GM12878 (cell line): ENCODE measurements around the gene CCDC70. TPM values are rescaled to one million over a fixed set of nuclear protein-coding genes. Genes with fewer than 3 reads are reported as not detected.

ENCODE experiments used
- ATAC-seq: fragments of 200-7000 bp; cut with Tn5 transposase; 3 replicates; pipeline ENCODE4 v1.9.1; 2020; ENCODE audit warnings: mild to moderate bottlenecking, moderate library complexity
- BruUV-seq: library from RNA; stranded (reverse); fragments of 400-500 nt; replicated peaks from 2 replicates; lab custom pipeline; 2021; lab: Mats Ljungman, UMichigan
- CTCF ChIA-PET: fragments of 300-600 bp; sonication (Branson Sonifier 250); formaldehyde crosslinking; extraction: SDS; loops from one replicate; lab custom pipeline; 2021; ENCODE audit warnings: inconsistent platforms; lab: Yijun Ruan, JAX
- POLR2A ChIA-PET: fragments of 350-600 bp; formaldehyde crosslinking; extraction: SDS; loops from one replicate; lab custom pipeline; 2021; ENCODE audit warnings: inconsistent platforms; lab: Charles Lee
- RAD21 ChIA-PET: fragments of 300-600 bp; sonication (Branson Sonifier 250); formaldehyde crosslinking; loops from one replicate; lab custom pipeline; 2023; ENCODE audit warnings: antibody characterized with exemption; ENCODE audit not compliant: unreplicated experiment; lab: Charles Lee
- SMC1A ChIA-PET: fragments of 300-600 bp; sonication (Branson Sonifier 250); formaldehyde crosslinking; loops from one replicate; lab custom pipeline; 2023; ENCODE audit not compliant: unreplicated experiment, uncharacterized antibody; lab: Charles Lee
- DNase-seq: peaks from one replicate; pipeline ENCODE4 v3.0.0-alpha.2; 2011; ENCODE audit warnings: low read depth, low spot score
- FAIRE-seq: peaks from 3 replicates; lab custom pipeline; 2011; peaks lifted over from hg19 to GRCh38; lab: Jason Lieb, UNC
- H2AFZ ChIP-seq: 2 replicates; pipeline ENCODE4 v1.6.0; 2011; ENCODE audit warnings: low read depth, low read length, control low read depth; ENCODE audit not compliant: control insufficient read depth
- H3K27ac ChIP-seq: 2 replicates; pipeline ENCODE4 v1.5.1; 2011; ENCODE audit warnings: control low read depth; ENCODE audit not compliant: control insufficient read depth, insufficient read depth
- H3K27me3 ChIP-seq, 2 experiments: replicated peaks in 1 of 2; 2 replicates each; pipeline versions ENCODE4 v1.6.0 to v1.6.1; 2011; ENCODE audit warnings: low read length in 1 of 2; ENCODE audit not compliant: control insufficient read depth in 2 of 2, insufficient read depth in 2 of 2
- H3K36me3 ChIP-seq, 2 experiments: 2 replicates each; pipeline ENCODE4 v1.5.1; 2011; ENCODE audit warnings: low read length in 1 of 2; ENCODE audit not compliant: control insufficient read depth in 2 of 2, insufficient read depth in 2 of 2
- H3K4me1 ChIP-seq: 2 replicates; pipeline ENCODE4 v1.6.1; 2011; ENCODE audit warnings: mild to moderate bottlenecking, low read length, moderate library complexity, mixed read lengths; ENCODE audit not compliant: control insufficient read depth, insufficient read depth
- H3K4me2 ChIP-seq: 2 replicates; pipeline ENCODE4 v1.6.0; 2011; ENCODE audit warnings: control low read depth; ENCODE audit not compliant: control insufficient read depth, insufficient read depth
- H3K4me3 ChIP-seq: fragments of 200-600 bp; sonication (generic); 2 replicates; pipeline ENCODE4 v1.5.1; 2016
- H3K79me2 ChIP-seq: 2 replicates; pipeline ENCODE4 v1.6.0; 2011; ENCODE audit warnings: low read length; ENCODE audit not compliant: control insufficient read depth, insufficient read depth
- H3K9ac ChIP-seq: 2 replicates; pipeline ENCODE4 v1.8.0; 2011; ENCODE audit warnings: low read length, control low read depth, mixed read lengths; ENCODE audit not compliant: control insufficient read depth, insufficient read depth
- H3K9me3 ChIP-seq: replicated peaks from 3 replicates; pipeline ENCODE4 v1.5.1; 2011; ENCODE audit warnings: mild to moderate bottlenecking, low read length; ENCODE audit not compliant: control insufficient read depth, insufficient read depth
- H4K20me1 ChIP-seq: 2 replicates; pipeline ENCODE4 v1.6.0; 2011; ENCODE audit not compliant: control insufficient read depth, insufficient read depth
- CHD1 ChIP-seq: IDR thresholded peaks from 2 replicates; pipeline ENCODE4 v1.6.1; 2012; ENCODE audit warnings: low read depth, low read length, improper control_type of control experiment
- FOXM1 ChIP-seq: IDR thresholded peaks from 2 replicates; pipeline ENCODE4 v1.6.1; 2012; ENCODE audit warnings: low read depth, mild to moderate bottlenecking, inconsistent platforms, low read length, moderate library complexity
- IRF4 ChIP-seq: IDR thresholded peaks from 2 replicates; pipeline ENCODE4 v1.6.1; 2011; ENCODE audit warnings: low read depth, low read length
- KDM1A ChIP-seq: fragments of 200-600 bp; sonication (generic); IDR thresholded peaks from 2 replicates; pipeline ENCODE4 v1.6.1; 2016; ENCODE audit warnings: borderline replicate concordance
- MXI1 ChIP-seq: fragments of 150-350 bp; IDR thresholded peaks from 2 replicates; pipeline ENCODE4 v1.6.1; 2011; ENCODE audit warnings: low read depth, mild to moderate bottlenecking, inconsistent platforms, low read length, improper control_type of control experiment
- NR2F1 ChIP-seq: fragments of 450-650 bp; conservative IDR thresholded peaks from 2 replicates; pipeline ENCODE4 v1.6.1; 2017; ENCODE audit warnings: mild to moderate bottlenecking
- RAD51 ChIP-seq: fragments of 450-650 bp; IDR thresholded peaks from 2 replicates; pipeline ENCODE4 v1.6.1; 2016; ENCODE audit warnings: moderate library complexity, mild to moderate bottlenecking, inconsistent platforms
- SMC3 ChIP-seq: IDR thresholded peaks from 2 replicates; pipeline ENCODE4 v1.6.1; 2011; ENCODE audit warnings: low read length, improper control_type of control experiment, borderline replicate concordance
- SPI1 ChIP-seq: IDR thresholded peaks from 2 replicates; pipeline ENCODE4 v1.6.1; 2011; ENCODE audit warnings: low read depth, mild to moderate bottlenecking, low read length, moderate library complexity, borderline replicate concordance; ENCODE audit not compliant: insufficient read depth
- TAF1 ChIP-seq: IDR thresholded peaks from 2 replicates; pipeline ENCODE4 v1.6.1; 2011; ENCODE audit warnings: mild to moderate bottlenecking, low read depth, low read length, borderline replicate concordance
- ZNF274 ChIP-seq: IDR thresholded peaks from one replicate; pipeline ENCODE4 v1.8.0; 2011; ENCODE audit not compliant: insufficient read length, insufficient read depth
- WGBS: methylation state at CpG from one replicate; pipeline ENCODE4 v1.1.6; 2016; ENCODE audit warnings: low lambda C conversion rate; ENCODE audit not compliant: insufficient replicate concordance, insufficient coverage; ENCODE audit errors: missing lambda C conversion rate; 5-methylcytosine and 5-hydroxymethylcytosine counted together
- in situ Hi-C: fragments of 300-500 bp; cut with MboI; formaldehyde crosslinking; loops from 9 replicates; pipeline ENCODE4 v1.14.3; 2018; ENCODE audit warnings: mixed read lengths
- intact Hi-C: fragments of 100-400 bp; cut with micrococcal nuclease; formaldehyde crosslinking; loops from one replicate; pipeline ENCODE4 v1.14.2; 2022; ENCODE audit not compliant: unreplicated experiment
- polyA plus RNA-seq, 11 experiments: library from polyadenylated mRNA; depleted of rRNA in 4 of 11; unstranded in 6 of 11; stranded (reverse) in 5 of 11; fragments of >200 nt; fragmentation: Nextera tagmentation in 4 of 11; fragmentation: Illumina TruSeq in 1 of 11; extraction: Ambion mirVana in 4 of 11; extraction: Trizol in 1 of 11; gene quantifications; 1 replicate in 1 of 11; 2 replicates in 10 of 11; pipeline versions ENCODE4 v1.2.1 to v1.2.3, GENCODE V29; 2011 to 2016; ENCODE audit warnings: inconsistent platforms in 2 of 11, missing spikeins in 2 of 11, low read depth in 1 of 11
- total RNA-seq, 4 experiments: library from RNA; depleted of rRNA in 3 of 4; stranded (reverse); fragments of >200 nt in 3 of 4; fragmentation: Illumina TruSeq in 1 of 4; extraction: Trizol in 1 of 4; gene quantifications; 2 replicates each; pipeline versions ENCODE4 v1.2.1 to v1.2.3, GENCODE V29; 2013 to 2021
- TF ChIP-seq, protein P1 (sequence below): fragments of 450-650 bp; IDR thresholded peaks from 2 replicates; pipeline ENCODE4 v1.6.1; 2016; ENCODE audit warnings: mild to moderate bottlenecking, moderate library complexity, borderline replicate concordance
- TF ChIP-seq, protein P2 (sequence below): fragments of 450-650 bp; formaldehyde crosslinking; IDR thresholded peaks from 2 replicates; pipeline ENCODE4 v1.4.0; 2022; ENCODE audit warnings: mild to moderate bottlenecking, moderate library complexity

The CCDC70 gene
- total and polyA plus RNA-seq, 10 of the 15 experiments (the other 5 are each of a cell fraction or from before 2014, with no cell fraction given), result not detected

DNA sequence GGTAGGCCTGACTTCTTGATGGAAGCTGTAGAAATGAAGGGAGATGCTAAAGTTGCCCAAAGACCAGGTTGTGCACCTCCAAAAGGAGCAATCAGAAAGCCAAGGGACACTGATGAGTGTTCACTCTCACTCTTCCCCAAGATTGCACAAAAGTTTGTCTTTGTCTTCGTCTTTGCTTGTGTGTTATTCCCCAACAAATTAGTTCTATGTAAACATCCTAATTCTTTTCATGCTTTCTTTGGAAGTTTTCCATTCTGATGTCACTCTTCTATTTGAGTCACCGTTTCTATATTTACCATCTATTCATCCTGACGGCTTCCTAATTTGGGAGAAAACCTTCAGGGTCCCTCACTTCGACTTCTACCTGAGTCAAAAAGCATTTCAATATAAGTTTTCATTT, 13.1 kb upstream of the CCDC70 start (continued):
- TF ChIP-seq, protein P1, sequence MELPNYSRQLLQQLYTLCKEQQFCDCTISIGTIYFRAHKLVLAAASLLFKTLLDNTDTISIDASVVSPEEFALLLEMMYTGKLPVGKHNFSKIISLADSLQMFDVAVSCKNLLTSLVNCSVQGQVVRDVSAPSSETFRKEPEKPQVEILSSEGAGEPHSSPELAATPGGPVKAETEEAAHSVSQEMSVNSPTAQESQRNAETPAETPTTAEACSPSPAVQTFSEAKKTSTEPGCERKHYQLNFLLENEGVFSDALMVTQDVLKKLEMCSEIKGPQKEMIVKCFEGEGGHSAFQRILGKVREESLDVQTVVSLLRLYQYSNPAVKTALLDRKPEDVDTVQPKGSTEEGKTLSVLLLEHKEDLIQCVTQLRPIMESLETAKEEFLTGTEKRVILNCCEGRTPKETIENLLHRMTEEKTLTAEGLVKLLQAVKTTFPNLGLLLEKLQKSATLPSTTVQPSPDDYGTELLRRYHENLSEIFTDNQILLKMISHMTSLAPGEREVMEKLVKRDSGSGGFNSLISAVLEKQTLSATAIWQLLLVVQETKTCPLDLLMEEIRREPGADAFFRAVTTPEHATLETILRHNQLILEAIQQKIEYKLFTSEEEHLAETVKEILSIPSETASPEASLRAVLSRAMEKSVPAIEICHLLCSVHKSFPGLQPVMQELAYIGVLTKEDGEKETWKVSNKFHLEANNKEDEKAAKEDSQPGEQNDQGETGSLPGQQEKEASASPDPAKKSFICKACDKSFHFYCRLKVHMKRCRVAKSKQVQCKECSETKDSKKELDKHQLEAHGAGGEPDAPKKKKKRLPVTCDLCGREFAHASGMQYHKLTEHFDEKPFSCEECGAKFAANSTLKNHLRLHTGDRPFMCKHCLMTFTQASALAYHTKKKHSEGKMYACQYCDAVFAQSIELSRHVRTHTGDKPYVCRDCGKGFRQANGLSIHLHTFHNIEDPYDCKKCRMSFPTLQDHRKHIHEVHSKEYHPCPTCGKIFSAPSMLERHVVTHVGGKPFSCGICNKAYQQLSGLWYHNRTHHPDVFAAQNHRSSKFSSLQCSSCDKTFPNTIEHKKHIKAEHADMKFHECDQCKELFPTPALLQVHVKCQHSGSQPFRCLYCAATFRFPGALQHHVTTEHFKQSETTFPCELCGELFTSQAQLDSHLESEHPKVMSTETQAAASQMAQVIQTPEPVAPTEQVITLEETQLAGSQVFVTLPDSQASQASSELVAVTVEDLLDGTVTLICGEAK, result no peak
- TF ChIP-seq CHD1 (no peak), RAD51 (no peak), MXI1 (no peak)

DNA sequence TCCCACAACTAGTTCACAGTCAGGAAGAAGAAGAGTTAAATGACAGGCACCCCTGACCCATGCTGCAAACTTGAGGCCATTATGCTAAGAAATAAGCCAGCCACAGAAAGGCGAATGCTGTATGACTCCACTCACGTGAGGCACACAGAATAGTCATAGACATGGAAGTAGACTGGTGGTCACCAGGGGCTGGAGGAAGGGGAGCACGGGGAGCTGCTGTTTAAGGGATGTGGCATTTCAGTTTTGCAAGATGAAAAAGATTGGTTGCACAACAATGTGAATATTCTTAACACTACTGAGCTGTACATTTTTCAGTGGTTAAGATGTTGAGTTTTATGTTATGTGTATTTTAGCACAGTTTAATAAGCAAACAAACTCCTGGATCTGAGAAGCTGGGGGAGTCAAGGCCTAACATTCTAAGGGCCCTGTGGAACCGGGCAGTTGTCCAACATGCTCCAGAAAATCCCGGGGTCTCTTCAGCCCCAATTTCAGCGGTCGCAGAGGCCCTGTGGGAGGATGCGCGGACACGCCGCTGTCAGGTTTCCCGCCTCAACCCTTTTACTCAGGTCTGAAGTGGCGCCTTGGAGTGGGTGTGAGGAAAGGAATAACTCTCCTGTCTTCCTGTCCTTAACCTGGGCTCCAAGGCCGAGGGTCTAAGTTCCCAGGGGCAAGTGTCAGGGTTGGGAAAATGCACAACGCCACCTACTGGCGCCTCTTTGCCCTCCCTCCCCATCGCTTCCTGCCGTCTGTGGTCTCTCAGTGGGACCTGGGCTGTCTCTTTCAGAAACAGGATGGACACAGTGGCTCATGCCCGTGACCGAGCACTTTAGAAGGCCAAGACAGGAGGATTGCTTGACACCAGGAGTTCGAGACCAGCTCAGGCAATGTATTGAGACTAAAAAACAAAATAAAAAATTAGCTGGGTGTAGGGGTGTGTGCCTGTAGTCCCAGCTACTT, 12.3 kb upstream of the CCDC70 start:
- peak; percentile 44 for FAIRE-seq
- Histone ChIP-seq H3K4me2 (no peak overlapping the region), H3K79me2 (no peaks in the 10 kb centered on the region), H3K9ac (no peak overlapping the region), H3K9me3 (no peaks in the 10 kb centered on the region), H3K27me3 (peaks cover under 1 to 2% of the 10 kb centered on the region in 2 experiments; a peak in 2 of 4 replicates), H3K4me1 (no peaks in the 10 kb centered on the region), H3K36me3 (no peaks in the 10 kb centered on the region), H3K4me3 (no peak overlapping the region), H4K20me1 (no peaks in the 10 kb centered on the region), H3K27ac (no peak overlapping the region), H2AFZ (no peak overlapping the region)
- ChIA-PET POLR2A (no interaction called here), RAD21 (interaction anchor here (0.7 to 0.9 kb wide), 2 partner anchors 34 to 35 kb away, joined by 3 to 4 read pairs; no protein-coding TSS in a partner anchor), CTCF (interaction anchor here (0.6 to 4.3 kb wide), 19 partner anchors 13 to 724 kb away, joined by 3 to 77 read pairs (median 4); no protein-coding TSS in a partner anchor), SMC1A (interaction anchor here (1.3 to 2.8 kb wide), 3 partner anchors 16 to 35 kb away, joined by 3 to 30 read pairs (median 7); no protein-coding TSS in a partner anchor)
- no TSS peak for BruUV-seq
- no peak for DNase-seq
- peak; percentile 86 for ATAC-seq
- intact Hi-C loops, result no loop called here
- 34% methylated on average over 21 of the region's 21 CpGs for WGBS
- in situ Hi-C loops, result no loop called here
- TF ChIP-seq FOXM1, result no peak
- TF ChIP-seq, protein P2, sequence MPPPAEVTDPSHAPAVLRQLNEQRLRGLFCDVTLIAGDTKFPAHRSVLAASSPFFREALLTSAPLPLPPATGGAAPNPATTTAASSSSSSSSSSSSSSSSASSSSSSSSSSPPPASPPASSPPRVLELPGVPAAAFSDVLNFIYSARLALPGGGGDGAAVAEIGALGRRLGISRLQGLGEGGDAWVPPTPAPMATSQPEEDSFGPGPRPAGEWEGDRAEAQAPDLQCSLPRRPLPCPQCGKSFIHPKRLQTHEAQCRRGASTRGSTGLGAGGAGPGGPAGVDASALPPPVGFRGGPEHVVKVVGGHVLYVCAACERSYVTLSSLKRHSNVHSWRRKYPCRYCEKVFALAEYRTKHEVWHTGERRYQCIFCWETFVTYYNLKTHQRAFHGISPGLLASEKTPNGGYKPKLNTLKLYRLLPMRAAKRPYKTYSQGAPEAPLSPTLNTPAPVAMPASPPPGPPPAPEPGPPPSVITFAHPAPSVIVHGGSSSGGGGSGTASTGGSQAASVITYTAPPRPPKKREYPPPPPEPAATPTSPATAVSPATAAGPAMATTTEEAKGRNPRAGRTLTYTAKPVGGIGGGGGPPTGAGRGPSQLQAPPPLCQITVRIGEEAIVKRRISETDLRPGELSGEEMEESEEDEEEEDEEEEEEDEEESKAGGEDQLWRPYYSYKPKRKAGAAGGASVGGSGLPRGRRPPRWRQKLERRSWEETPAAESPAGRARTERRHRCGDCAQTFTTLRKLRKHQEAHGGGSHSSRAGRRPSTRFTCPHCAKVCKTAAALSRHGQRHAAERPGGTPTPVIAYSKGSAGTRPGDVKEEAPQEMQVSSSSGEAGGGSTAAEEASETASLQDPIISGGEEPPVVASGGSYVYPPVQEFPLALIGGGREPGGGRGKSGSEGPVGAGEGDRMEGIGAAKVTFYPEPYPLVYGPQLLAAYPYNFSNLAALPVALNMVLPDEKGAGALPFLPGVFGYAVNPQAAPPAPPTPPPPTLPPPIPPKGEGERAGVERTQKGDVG (CRISPR knock-in tag), result no peak
- no peak for TF ChIP-seq ZNF274
- TF ChIP-seq IRF4, result no peak
- TF ChIP-seq TAF1, result no peak
- TF ChIP-seq NR2F1, result no peak
- TF ChIP-seq KDM1A, result no peak
- peak; percentile 54 for TF ChIP-seq SMC3
- no peak for TF ChIP-seq SPI1
